Measurements from ENCODE around the gene APH1B. TPM values are rescaled to one million over a fixed set of nuclear protein-coding genes. Genes with fewer than 3 reads are reported as not detected.

The APH1B gene
- total RNA-seq, 2 donors from 2014 or later = 4.8 to 6.9 TPM

DNA sequence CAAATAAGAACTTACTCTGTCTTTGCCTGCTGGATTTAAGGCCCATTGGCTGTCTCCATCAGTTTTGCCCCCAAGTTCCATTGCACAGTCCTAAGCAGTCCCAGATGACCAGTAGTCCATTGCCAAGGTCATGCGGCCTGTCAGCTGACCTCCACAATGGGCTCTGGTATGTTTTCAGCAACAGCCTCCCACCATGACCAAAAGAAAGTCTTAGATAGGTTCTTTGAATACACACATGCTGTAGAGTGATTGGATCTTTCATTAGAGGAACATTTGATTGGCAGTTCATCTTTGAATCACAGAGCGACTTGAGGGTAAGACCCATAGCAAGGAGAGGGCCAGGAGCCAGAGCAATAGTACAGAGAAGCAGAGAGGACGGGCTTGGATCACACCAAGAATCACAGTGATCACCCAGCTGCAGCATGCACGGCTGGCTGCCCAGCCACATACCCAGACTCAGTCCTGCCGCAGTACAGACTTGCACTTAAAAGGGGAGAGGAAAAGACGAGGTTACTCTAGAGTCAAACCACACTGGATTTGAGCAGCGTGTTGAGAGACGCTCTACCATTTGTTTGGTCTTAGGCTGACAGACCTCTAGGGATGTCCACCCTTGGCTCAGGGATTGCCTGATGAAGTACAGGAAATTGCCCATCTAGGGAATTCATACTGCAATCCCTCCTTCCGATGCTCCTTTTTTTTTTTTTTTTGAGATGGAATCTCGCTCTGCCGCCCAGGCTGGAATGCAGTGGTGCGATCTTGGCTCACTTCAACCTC is 50.4 kb downstream of the APH1B start:
- no peak for DNase-seq (ENCODE audit: low spot score)
- H3K4me3 ChIP-seq = no peak overlapping the region
- H3K36me3 ChIP-seq = no peaks in the 10 kb centered on the region
- peaks cover 0 to 6% of the 10 kb centered on the region in 2 donors for H3K4me1 ChIP-seq
- H3K27me3 ChIP-seq = no peaks in the 10 kb centered on the region
- H3K9me3 ChIP-seq = no peaks in the 10 kb centered on the region
- TF ChIP-seq, protein P1, sequence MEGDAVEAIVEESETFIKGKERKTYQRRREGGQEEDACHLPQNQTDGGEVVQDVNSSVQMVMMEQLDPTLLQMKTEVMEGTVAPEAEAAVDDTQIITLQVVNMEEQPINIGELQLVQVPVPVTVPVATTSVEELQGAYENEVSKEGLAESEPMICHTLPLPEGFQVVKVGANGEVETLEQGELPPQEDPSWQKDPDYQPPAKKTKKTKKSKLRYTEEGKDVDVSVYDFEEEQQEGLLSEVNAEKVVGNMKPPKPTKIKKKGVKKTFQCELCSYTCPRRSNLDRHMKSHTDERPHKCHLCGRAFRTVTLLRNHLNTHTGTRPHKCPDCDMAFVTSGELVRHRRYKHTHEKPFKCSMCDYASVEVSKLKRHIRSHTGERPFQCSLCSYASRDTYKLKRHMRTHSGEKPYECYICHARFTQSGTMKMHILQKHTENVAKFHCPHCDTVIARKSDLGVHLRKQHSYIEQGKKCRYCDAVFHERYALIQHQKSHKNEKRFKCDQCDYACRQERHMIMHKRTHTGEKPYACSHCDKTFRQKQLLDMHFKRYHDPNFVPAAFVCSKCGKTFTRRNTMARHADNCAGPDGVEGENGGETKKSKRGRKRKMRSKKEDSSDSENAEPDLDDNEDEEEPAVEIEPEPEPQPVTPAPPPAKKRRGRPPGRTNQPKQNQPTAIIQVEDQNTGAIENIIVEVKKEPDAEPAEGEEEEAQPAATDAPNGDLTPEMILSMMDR (IDR thresholded peaks at IDR 0.05) = no peak
- no peak overlapping the region for H3K27ac ChIP-seq

DNA sequence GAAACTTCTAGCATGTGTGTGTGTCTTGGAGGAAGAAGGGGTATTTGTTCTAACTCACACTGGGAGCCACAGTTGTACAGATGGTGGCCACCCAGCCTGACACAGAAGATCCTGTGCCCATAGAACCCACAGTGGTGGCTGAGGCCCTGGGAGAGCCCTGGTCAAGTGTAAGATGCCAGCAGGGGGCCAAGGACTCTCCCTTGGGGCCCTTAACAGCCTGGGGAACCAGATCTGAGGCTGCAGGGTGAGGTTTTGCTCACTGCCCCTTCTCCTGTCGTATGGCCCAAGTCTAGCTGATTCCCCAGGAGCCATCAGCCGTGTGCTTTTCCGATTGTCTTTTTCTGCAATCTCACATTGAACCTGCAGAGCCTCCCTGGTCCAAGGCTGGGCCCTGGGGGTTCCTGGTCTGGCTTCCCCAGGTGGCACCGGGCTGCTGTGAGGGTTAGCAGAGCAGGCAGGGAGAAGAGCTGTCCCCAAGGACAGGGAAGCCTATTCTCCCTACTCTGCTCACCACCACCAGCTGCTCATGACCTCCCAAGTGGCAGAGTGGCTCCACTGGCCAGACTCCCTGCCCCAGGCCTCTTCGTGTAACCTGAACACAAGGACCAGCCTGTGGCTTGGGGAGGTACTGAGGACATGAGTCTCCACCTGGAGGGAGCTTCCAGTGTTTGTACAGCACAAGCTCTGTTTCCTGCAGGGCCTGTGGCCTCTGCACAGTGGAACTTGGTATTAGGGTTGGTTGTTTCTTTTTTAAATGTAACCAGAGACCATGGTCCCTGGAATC is 52.4 kb downstream of the APH1B start:
- no peak overlapping the region for H3K27ac ChIP-seq

DNA sequence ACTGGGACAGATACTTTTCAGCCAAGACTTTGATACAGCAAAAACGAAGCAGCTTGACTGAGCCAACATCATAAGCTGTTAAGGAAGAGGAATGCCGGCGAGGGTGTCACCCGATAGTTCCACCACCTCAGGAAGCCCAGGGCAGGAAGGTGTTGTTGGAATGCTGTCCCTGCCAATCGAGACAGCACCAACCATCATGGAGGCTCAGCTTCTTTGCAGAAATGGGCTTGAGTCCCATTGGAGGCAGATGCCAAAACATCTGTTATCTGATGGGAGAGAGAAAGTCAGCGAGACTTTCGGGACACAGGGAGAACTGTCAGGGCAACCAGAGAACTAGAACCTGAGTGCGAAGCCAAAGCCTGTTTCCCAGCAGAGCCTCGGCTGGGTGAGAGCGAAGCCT is 53.5 kb downstream of the APH1B start:
- no peak for DNase-seq (ENCODE audit: low spot score)
- no peaks in the 10 kb centered on the region for H3K9me3 ChIP-seq
- no peak overlapping the region for H3K4me3 ChIP-seq
- no peaks in the 10 kb centered on the region for H3K36me3 ChIP-seq
- H3K4me1 ChIP-seq = peaks cover 0 to 6% of the 10 kb centered on the region in 2 donors
- no peak overlapping the region for H3K27ac ChIP-seq
- TF ChIP-seq, protein P1 (IDR thresholded peaks at IDR 0.05) = no peak
- H3K27me3 ChIP-seq = no peaks in the 10 kb centered on the region

More for the DNA sequence above, 52.4 kb downstream of the APH1B start:
- no peaks in the 10 kb centered on the region for H3K27me3 ChIP-seq
- no peak for DNase-seq (ENCODE audit: low spot score)
- H3K9me3 ChIP-seq = no peaks in the 10 kb centered on the region
- TF ChIP-seq, protein P1 (IDR thresholded peaks at IDR 0.05) = no peak
- H3K4me1 ChIP-seq = peaks cover 0 to 6% of the 10 kb centered on the region in 2 donors
- no peaks in the 10 kb centered on the region for H3K36me3 ChIP-seq
- no peak overlapping the region for H3K4me3 ChIP-seq

DNA sequence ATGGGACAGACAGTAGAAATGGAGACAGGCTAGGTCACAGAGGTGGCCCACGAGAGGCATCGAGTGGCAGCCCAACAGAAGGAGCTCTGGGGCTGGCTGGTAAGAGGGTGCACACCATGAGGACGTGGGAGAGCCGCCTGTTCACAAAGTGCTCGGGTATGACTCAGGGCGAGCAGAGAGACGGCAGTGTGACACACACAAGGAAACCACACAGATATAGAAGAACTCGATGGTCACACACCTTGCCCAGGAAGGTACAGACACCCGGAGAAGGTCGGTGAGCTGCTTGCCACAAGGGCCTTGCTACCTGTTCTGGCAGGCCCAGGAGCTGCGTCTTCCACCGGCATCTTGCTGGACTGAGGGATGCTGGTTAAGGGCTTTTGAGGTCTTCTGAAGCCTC is 54.1 kb downstream of the APH1B start:
- Histone ChIP-seq H3K9me3 (no peaks in the 10 kb centered on the region), H3K4me3 (no peak overlapping the region), H3K27me3 (no peaks in the 10 kb centered on the region), H3K36me3 (no peaks in the 10 kb centered on the region), H3K27ac (no peak overlapping the region), H3K4me1 (peaks cover 0 to 6% of the 10 kb centered on the region in 2 donors)
- DNase-seq (ENCODE audit: low spot score) = no peak
- TF ChIP-seq, protein P1 (IDR thresholded peaks at IDR 0.05) = no peak

DNA sequence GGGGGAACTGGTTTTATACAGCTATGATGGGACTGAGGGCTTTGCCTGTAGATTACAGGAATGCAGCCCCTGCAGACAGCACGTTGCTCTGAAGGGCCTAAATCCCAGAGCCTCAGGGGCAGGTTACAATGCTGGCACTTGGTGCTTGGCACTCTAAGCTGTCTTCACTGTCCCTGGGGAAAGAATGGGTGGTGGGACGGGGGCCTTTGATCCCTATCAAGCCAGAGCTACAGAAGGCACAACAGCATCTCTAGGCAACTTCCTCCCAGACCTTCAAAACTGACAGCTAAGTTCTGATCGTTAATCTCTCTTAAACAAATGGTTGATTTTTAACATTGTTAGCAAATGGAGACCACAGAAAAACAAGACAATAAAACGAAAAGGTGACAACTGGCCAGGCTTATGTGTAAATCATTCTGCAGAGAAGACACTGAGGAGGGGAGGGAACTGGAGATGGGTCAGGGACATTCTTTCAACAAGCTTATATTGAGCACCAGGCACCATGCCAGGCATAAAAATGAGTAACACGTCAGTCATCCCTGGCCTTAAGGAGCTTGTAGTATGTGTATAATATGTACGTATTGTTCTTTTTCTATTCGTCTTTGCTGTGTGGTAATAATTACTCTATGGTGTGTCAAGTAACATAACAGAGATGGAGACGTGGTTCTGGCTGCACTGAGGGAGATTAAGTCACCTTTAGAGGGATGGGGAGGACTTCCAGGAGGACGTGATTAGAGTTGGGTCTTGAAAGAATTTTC is 55.1 kb downstream of the APH1B start:
- H3K9me3 ChIP-seq = no peaks in the 10 kb centered on the region
- H3K4me1 ChIP-seq = peaks cover 0 to 6% of the 10 kb centered on the region in 2 donors
- H3K4me3 ChIP-seq = no peak overlapping the region
- no peaks in the 10 kb centered on the region for H3K27me3 ChIP-seq
- no peaks in the 10 kb centered on the region for H3K36me3 ChIP-seq
- no peak overlapping the region for H3K27ac ChIP-seq
- DNase-seq (ENCODE audit: low spot score) = no peak
- TF ChIP-seq, protein P1 (IDR thresholded peaks at IDR 0.05) = no peak

All from right atrium auricular region (tissue), 2 donors.